GM21367 (cell line): ENCODE measurements around the gene SLC12A1.
A peak's percentile ranks its signal among the peaks of the same experiment; 100 is the strongest.

Source experiments
- ATAC-seq: cut with Tn5 transposase; IDR thresholded peaks from one replicate; pipeline ENCODE4 v1.9.1; 2021; ENCODE audit not compliant: unreplicated experiment

SLC12A1 gene

DNA sequence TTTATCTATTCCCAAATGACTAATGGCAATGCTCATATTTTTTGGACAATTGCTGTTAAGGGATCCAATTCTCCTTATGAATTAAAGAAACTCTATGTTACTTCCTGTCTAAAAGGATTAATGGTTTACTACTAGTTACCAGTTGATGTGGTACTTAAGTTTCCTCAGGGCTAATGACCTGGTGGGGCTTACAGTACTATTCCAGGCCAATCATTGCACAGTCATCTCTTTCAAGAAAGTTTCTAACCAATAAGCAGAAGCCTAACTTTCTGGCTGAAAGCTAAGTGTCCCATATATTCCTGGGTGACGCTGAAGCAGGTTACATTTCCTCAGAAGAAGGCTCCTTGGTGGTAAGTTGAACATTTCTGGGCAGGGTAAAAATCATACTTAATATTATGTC lies at the start of gene SLC12A1:
Gene SLC12A1 (plus strand): TSS at position 322 of the 400 bp plus-strand sequence. CDS start 1,418 bp downstream, outside the sequence.
- ATAC-seq: no peak

DNA sequence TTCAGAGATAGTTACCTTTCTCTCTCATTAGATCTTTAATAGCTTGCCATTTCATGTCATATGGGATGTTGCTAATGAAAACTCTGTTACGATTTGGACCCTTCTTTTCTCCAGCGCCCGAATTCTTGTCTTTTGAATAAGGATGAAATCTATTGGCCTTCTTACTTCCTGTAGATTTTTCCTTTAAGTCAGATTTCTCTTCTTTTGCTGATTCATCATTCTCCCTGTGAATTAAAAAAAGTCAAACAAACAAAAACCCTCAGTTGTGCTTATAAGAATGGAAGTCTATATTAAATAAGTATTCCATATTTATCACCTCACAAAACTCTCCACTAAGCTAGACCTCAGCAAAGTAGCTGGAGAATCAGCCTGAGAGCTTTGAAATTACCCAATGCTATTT lies 37.5 kb upstream of the SLC12A1 start:
- ATAC-seq: no peak

DNA sequence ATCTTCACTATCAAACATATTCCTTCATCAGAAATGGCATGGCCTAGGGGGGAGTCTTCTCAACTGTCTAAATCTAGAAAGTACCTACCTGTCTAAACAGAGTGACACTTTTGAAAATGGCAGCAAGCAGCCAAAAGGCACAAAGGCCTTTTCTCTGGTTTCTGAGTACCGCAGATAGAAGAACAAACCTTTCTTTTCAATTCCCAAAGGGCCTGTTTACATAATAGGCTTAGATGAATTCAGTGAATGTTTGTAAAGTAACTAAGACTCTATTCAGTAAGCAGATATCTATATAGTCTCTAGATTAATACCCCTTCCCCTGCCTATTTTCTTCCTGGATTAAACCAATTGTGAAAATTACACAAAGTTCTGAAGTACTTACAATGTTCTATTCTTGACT lies 35.1 kb upstream of the SLC12A1 start:
- no peak for ATAC-seq

DNA sequence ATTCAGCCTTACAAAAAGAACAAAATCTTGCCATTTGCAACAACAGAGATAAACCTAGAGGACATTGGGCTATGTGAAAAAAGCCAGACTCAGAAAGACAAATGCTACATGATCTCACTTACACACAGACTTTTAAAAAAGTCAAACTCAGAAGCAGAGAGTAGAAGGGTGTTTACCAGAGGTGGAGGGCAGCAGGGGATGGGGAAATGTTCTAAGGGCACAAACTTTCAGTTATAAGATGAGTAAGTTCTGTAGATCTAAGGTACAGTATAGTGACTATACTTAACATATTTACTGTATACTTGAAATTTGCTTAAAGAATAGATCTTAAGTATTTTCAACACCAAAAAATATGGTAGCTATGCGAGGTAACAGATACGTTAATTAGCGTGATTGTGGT lies 31.0 kb upstream of the SLC12A1 start:
- ATAC-seq: no peak

DNA sequence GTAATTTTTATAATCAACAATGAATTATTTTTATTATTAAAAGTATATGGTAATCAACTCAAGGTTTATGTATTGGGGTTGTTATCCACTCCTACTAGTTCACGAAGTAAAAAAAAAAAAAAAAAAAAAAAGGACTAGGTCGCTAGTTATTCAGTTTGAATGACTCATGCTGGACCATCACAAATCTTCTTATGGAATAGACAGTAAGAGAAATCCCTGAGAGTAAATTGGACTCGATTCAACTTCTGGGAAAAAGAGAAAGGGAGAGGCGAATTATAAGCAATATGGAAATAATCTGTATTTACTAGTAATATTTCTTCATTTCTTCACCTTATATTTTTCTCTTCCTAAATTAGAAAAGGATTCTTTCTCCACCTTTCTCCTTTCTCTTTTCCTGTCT lies 30.0 kb upstream of the SLC12A1 start:
- no peak for ATAC-seq

DNA sequence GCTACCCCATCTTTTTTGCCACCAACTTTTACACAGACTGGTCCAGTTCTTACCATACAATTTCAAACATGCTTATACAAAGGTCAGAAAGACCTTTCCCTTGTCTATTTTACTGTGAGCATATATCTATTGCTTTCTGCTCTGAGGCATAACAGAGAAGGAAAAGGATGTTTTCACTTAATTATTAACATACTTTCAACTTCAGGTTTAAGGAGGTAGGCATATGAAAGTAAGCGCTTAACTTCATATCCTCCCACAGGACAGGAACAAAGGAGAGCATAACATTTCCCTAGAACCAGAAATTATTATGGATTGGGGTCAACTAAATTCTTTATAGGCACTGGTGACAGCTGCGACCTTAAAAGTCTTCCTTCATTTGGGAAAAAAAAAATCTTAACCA lies 29.1 kb upstream of the SLC12A1 start:
- no peak for ATAC-seq

DNA sequence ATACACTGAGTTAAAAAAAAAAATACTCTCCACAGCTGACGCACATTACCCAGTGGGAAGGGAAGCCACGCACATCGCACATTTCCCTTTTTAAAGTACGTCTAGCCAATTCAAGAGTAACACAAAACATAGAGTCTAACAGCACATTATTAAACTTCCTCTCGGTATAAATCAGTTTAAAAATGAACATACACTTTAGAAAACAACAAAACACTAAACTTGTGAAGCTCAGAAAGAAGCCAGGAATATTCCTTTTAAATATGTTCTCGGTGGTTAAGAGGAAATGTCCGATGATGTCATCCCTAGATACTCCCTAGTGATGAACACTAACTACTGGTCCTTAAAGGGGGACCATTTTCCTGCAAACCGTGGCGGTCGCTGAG lies 28.7 kb upstream of the SLC12A1 start:
- ATAC-seq: peak; percentile 70

DNA sequence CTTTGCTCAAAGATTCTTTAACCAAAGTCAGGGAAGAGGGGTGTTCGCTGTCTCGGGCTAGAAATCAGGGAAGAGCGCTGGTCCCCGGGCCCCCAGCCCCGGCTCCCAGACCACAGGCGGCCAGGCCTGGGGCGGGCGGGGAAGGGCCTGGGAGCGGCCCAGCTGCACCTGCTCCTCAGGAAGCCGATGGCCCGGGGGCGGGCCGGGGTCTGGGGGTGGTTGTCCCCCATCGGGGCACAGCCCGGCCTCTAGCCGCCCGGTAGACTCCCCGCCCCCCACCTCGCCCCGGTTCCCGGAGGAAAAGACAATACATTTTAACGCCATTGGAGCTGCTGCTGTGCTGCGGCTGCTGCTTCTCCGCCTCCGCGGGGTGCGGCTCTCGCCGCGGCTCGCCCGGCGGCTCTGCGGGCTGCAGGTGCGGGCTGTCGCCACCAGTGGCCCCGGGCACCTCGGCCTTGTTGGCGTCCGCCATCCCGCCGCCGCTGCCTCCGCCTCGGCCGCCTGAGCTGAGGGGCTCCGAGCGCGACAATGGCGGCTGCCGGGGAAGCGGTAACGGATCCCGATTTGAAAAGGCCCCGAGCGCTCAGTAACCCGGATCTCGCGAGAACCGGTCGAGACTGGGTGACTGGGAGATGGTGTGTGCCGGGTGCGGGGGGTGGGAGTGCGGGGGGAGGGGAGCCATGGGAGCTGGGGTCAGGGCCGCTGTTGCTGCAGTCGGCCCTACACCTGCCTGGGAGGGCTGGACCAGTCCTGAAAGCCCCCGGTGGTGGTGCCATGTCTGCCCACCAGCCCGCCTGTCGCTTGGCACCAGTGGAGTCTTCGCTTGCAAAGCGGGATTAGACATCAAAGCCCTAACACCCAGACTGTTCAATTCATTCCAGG lies 28.1 kb upstream of the SLC12A1 start, which contains the start of gene MYEF2:
Gene MYEF2 (minus strand): TSS at position 530 of the 882 bp plus-strand sequence. CDS start 58 bp downstream, at position 472.
- ATAC-seq: peak; percentile 65

DNA sequence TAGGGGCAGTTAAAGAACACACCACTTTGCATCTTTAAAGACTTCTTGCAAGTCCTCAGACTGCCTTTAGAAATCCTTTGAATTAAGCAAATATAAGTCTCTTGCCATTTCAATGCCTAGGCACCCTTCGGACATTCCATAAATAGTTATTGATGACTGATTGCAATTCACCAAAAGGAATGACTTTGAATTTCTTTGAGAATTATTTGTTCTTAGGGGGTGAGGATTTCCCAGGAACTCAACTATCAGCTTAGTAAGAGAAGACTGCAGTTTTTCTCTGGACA lies 27.5 kb upstream of the SLC12A1 start:
- no peak for ATAC-seq

DNA sequence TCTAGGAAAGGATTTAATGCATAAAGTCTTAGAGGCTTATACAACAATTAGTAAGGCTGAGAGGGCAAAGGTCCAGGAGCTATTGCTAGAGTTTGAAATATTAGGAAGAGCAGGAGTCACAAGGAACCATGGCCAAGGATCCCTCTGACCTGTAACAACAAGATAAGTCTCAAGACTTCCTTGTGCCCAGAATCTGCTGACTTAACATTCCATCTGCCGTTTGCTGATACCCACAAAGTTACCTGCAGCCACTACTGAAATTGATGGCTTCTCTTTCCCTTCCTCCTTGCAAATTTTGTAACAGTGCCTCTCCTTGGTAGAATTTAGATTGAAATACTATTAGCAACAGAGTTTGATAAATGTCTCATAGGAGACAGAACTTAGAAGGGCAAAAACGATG lies 23.4 kb upstream of the SLC12A1 start:
- ATAC-seq: no peak

DNA sequence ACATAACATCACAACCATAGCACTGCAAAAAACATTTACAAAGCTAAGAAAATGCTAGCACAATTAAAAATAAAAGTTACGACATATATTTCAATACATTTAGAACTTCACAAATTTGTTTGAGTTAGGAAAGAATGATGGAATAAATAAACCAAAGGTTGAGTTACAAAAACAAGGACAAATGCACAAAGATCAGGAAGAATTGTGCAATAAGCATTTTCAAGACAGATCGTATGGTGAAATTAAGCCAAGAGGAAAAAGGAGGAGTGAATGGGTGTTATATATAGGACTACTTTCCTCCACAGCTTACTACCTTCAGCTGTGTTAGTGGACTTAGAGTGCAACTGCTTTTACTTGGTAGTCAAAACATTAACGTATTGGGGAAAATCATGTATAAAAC lies 20.6 kb upstream of the SLC12A1 start:
- no peak for ATAC-seq

DNA sequence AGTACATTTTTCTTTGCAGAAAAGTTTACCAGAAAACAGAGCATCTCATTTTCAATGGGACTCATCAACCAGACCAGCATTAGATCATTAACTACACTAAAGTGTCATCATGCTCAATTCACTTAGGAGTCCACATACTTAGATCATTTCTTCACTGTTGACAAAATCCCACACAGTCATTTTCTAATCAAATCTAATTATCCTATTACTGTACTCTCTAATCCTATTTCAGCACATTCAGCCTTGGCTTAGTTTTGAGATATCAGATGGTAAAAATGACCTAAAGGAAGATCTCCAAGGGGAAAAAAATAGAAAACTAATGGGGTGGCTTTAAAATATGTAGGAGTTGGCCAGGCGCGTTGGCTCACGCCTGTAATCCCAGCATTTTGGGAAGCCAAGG lies 19.8 kb upstream of the SLC12A1 start:
- ATAC-seq: no peak

DNA sequence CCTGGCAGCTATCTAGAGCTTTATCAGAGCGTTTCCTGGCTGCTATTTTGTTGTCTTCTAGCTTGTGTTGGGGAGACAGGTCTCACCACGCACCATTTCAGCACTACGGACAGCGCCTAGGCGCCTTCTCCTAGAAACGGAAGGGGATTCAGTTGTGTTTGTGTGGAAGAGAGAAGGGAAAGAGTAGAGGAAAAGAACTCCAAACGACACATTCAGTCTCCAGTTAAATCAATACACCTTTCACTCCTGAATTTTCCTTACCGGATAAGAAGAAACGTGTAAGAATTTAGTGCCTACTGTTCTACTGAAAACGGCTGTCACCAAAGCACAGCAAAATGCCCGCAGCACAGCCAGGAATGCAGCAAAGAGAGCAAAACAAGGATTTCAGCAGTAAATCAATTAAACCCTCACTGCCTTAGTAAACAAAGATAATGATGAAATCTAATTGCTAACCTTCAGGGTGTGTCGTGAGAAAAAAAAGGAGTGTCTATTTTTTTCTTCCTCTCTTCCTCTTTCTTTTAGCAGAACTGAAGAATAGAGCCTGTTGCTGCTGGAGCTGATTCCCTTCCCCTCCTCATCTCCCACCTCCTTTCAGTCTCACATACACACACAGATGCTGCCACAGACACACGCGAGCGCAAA lies 15.0 kb upstream of the SLC12A1 start:
- ATAC-seq: no peak

DNA sequence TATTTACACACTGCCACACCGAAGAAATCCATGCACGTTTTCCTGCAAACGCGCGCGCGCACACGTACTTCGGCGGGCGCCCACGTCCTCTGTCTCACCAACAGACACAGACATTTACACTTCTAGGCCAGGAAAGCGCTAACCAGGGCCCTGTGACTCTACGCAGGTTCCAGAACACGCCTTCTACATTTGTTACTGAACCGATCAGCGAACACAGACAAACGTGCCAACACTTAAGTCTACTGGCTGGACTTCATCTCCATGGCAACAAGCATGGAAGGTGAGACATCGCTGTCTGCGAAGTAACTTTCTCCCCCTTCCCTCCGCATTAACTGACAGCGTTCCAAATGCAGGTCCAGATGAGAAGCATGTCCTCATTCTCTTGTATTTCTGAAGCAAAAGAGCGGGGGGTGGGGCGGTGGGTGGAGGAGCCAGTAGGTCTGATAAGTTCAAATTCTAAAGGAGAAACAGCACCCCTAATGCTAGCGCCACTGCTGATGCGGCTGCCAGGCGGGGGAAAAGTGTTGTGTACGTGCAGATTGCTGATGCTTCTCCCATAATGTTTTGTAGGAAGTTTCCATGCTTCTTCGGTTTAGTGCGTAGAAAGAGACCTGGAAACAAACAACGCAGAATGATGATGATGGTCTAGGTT lies 14.4 kb upstream of the SLC12A1 start, which contains the start of gene CTXN2:
Gene CTXN2 (plus strand): TSS at position 92 of the 652 bp plus-strand sequence. CDS start 9,636 bp downstream, outside the sequence.
- ATAC-seq: no peak

DNA sequence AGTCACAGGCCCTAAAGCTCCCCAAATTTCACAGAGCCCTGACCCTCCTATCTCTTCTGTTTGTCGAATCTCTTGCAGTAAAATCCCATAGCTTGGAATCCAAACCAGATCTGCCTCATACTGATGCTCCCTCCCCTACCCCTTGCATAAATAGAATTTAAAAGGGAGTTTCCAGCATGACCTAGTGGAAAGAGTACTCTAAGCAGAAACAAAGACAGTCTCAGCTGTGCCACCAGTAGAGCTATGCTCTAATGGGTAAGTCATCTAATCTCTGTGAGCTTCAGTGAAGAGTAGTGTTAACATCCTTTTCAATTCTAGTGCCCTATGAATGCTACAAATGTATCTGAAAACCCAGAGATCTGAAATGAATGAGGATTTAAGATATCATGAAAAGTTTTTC lies 4.0 kb upstream of the SLC12A1 start:
- ATAC-seq: no peak

DNA sequence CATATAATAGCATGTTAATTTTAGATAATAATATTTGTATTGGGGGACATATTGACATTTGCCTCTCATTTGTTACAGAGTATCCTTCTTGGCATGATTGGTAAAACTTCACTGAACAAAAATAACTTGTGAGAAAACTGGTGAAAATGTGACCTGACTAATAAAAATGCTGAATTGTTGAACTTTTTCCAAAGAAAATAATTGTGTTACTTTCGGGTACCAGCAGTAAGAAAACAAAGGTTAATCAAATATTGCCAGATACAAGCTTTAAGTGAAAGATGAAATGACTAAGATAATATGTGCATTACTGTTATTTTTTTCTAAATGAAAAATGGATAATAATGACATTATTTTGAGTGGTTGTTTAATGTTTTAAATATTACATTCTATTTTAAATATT lies 15.2 kb downstream of the SLC12A1 start:
- ATAC-seq: no peak

DNA sequence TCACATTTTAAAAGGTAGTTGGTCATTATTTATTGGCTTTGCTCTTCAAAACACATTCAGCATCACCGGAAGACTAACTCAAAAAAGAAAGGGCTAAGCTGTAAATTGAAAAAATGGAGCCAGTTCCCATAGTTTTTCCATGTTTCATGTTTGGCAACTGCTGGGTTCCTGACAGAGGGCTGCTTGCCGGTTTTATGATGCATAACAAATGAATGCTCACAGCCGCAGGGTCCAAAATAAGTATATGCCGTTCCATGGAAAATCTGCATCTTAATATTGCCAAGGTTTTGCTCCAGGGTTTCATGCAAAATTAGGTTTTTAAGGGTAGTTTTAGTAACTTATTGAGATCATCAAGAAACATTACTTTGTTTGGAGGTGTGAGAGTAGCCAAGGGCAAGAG lies 15.8 kb downstream of the SLC12A1 start:
- no peak for ATAC-seq

DNA sequence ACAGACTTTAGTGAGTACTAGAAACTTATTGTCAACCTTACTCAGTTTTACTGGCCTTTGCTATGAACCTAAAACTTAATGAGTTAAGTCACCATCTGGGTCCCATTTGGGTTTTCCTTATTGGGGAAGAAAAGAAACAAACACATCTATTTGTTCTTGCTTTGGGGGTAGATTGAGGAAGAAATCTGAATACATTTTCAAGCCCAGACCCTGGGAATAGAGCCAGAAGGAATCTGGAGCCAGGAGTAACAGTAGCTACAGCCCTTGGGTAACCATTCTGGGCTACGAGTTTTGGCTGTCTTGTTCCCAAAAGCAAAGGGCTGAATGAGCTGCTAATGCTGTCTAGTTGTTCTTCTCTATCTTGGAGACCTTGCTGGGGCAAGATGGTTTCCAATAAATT lies 16.5 kb downstream of the SLC12A1 start:
- no peak for ATAC-seq

DNA sequence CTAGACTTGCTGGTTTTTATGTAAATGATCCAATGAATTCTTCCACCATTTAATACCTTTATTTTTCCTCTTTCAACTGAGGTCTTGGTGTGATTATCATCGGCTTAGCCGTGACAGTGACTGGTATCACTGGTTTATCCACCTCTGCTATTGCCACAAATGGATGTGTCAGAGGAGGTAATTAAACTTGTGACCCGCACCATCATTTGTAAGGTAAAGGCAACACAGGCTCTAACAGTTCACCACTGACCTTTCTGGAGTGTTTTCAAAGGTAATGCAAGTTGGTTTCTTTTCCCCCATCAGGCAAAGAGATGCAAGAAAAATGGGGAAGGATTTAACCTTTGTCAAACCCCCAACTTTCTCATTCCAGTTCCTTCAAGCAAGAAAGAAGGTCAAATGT lies 19.7 kb downstream of the SLC12A1 start:
- ATAC-seq: no peak

DNA sequence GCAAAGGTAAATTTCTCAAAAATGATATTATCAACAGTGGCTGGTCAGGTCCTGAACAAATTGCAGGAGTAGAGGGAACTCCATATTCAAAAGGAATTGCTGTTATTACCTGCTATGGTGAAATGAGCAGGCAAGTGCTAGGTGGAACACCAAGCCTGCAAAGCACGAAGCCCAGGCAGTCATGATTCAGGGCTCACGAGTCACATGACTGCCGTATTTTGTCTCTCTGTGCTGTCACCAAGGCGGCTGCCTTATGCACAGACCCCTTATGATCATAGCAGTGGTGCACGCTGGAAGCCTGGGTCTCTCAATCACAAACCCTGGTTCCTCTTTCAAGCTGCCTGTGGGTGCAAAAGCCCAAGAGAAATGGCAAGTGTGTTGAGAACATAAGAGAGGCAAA lies 24.4 kb downstream of the SLC12A1 start:
- no peak for ATAC-seq

DNA sequence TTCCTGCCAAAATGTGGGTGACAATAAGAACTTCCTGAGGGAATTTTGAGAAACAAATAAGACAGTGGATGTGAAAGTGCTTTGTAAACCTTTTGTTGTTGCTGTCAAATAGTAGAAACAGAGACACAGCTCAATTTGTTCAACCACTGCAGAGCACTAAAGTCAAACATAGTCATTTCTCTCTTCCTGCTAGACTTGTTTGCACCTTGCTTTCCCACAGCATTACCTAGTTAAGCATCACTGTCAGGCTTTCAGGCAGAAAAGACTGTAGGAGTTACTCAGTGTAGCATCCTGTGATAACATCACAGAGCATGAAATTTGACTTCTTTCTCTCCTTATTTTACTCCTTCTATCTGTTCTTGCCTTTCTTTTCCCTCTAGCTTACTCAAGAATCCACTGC lies 27.1 kb downstream of the SLC12A1 start:
- ATAC-seq: no peak

DNA sequence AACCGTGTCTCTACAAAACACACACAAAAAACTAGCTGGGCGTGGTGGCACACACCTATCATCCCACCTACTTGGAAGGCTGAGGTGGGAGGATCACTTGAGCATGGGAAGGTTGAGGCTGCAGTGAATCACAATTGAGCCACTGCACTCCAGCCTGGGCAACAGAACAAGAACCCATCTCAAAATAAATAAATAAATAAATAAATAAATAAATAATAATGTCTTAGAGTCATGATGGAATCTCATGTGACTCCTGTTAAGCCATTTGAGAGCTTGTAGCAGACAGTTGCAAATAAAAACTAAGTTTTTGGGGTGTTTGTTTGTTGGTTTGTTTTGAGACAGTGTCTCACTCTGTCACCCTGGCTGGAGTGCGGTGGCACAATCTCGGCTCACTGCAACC lies 33.2 kb downstream of the SLC12A1 start:
- no peak for ATAC-seq
